Measurements from ENCODE around the gene EMSY. TPM values are rescaled to one million over a fixed set of nuclear protein-coding genes. Genes with fewer than 3 reads are reported as not detected.

Gene EMSY
- polyA plus RNA-seq, 1 of the 3 experiments (the other 2 are of a cell fraction), result 11.1 TPM

DNA sequence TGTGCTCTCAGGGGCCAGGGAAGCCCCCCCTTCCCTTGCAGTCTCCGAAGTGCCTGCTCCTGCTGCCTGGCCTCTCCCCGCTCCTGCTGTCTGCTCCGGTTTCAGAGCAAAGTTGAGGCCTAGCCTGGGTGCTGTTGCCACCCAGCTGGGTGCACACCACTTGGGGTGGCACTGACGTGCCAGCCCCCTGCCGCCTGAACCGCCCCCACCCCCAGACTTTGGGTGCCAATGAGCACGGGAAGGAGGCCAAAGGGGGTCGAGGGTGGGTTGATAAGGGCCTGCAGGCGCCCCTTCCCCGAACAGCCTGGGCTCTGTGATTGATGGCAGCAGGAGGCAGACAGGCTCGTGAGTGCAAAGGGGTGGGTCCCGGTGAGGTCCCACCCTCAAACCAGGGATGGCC, 48.2 kb downstream of the EMSY start:
- Histone ChIP-seq H2AFZ (ENCODE audit: low read depth) (no peak overlapping the region), H3F3A (replicated peaks; ENCODE audit: insufficient read depth) (no peaks in the 10 kb centered on the region), H4K20me1 (ENCODE audit: insufficient read depth) (no peaks in the 10 kb centered on the region), H3K27ac (ENCODE audit: low read depth in 2 of 2, low read length in 1 of 2) (no peak overlapping the region), H3K36me3 (replicated peaks in 1 of 2; ENCODE audit: control insufficient read depth in 1 of 2, insufficient read depth in 2 of 2, low read length in 1 of 2) (peaks cover 23% of the 10 kb centered on the region in 2 experiments), H3K9ac (no peak overlapping the region), H3K4me1 (ENCODE audit: control insufficient read depth in 1 of 2, insufficient read depth in 2 of 2, low read depth in 1 of 2, low read length in 1 of 2) (no peaks in the 10 kb centered on the region), H3K27me3 (ENCODE audit: insufficient read depth) (no peaks in the 10 kb centered on the region), H3K9me3 (no peaks in the 10 kb centered on the region), H3K79me2 (ENCODE audit: insufficient read depth) (no peaks in the 10 kb centered on the region), H3K9me2 (no peaks in the 10 kb centered on the region), H3K4me2 (no peak overlapping the region), H3K4me3 (ENCODE audit: low read depth in 2 of 2, low read length in 1 of 2) (no peak overlapping the region)
- TF ChIP-seq SMC3 (IDR thresholded peaks at IDR 0.05; ENCODE audit: low read depth, low read length) (no peak), EZH2phosphoT487 (IDR thresholded peaks at IDR 0.05; ENCODE audit: borderline replicate concordance, low read depth) (no peak), FOXM1 (IDR thresholded peaks at IDR 0.05; ENCODE audit: low read depth) (no peak), TEAD4 (IDR thresholded peaks at IDR 0.05; ENCODE audit: borderline replicate concordance, insufficient read depth) (no peak), GABPA (IDR thresholded peaks at IDR 0.05; ENCODE audit: low read depth) (no peak), YY1 (IDR thresholded peaks at IDR 0.05; ENCODE audit: low read depth) (no peak), ELF1 (IDR thresholded peaks at IDR 0.05) (no peak), NRF1 (IDR thresholded peaks at IDR 0.05; ENCODE audit: low read depth, low read length) (no peak), RXRA (IDR thresholded peaks at IDR 0.05; ENCODE audit: borderline replicate concordance, low read depth) (no peak), RCOR1 (IDR thresholded peaks at IDR 0.05; ENCODE audit: low read length) (no peak), MEF2A (IDR thresholded peaks at IDR 0.05; ENCODE audit: borderline replicate concordance, low read depth) (no peak)
- TF ChIP-seq, protein P1, sequence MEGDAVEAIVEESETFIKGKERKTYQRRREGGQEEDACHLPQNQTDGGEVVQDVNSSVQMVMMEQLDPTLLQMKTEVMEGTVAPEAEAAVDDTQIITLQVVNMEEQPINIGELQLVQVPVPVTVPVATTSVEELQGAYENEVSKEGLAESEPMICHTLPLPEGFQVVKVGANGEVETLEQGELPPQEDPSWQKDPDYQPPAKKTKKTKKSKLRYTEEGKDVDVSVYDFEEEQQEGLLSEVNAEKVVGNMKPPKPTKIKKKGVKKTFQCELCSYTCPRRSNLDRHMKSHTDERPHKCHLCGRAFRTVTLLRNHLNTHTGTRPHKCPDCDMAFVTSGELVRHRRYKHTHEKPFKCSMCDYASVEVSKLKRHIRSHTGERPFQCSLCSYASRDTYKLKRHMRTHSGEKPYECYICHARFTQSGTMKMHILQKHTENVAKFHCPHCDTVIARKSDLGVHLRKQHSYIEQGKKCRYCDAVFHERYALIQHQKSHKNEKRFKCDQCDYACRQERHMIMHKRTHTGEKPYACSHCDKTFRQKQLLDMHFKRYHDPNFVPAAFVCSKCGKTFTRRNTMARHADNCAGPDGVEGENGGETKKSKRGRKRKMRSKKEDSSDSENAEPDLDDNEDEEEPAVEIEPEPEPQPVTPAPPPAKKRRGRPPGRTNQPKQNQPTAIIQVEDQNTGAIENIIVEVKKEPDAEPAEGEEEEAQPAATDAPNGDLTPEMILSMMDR (IDR thresholded peaks at IDR 0.05), result no peak
- TF ChIP-seq, protein P2, sequence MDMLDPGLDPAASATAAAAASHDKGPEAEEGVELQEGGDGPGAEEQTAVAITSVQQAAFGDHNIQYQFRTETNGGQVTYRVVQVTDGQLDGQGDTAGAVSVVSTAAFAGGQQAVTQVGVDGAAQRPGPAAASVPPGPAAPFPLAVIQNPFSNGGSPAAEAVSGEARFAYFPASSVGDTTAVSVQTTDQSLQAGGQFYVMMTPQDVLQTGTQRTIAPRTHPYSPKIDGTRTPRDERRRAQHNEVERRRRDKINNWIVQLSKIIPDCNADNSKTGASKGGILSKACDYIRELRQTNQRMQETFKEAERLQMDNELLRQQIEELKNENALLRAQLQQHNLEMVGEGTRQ (IDR thresholded peaks at IDR 0.05; ENCODE audit: borderline replicate concordance, low read depth, low read length), result no peak
- TF ChIP-seq, protein P3, sequence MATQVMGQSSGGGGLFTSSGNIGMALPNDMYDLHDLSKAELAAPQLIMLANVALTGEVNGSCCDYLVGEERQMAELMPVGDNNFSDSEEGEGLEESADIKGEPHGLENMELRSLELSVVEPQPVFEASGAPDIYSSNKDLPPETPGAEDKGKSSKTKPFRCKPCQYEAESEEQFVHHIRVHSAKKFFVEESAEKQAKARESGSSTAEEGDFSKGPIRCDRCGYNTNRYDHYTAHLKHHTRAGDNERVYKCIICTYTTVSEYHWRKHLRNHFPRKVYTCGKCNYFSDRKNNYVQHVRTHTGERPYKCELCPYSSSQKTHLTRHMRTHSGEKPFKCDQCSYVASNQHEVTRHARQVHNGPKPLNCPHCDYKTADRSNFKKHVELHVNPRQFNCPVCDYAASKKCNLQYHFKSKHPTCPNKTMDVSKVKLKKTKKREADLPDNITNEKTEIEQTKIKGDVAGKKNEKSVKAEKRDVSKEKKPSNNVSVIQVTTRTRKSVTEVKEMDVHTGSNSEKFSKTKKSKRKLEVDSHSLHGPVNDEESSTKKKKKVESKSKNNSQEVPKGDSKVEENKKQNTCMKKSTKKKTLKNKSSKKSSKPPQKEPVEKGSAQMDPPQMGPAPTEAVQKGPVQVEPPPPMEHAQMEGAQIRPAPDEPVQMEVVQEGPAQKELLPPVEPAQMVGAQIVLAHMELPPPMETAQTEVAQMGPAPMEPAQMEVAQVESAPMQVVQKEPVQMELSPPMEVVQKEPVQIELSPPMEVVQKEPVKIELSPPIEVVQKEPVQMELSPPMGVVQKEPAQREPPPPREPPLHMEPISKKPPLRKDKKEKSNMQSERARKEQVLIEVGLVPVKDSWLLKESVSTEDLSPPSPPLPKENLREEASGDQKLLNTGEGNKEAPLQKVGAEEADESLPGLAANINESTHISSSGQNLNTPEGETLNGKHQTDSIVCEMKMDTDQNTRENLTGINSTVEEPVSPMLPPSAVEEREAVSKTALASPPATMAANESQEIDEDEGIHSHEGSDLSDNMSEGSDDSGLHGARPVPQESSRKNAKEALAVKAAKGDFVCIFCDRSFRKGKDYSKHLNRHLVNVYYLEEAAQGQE (IDR thresholded peaks at IDR 0.05; ENCODE audit: low read depth, low read length), result no peak
- TF ChIP-seq, protein P4, sequence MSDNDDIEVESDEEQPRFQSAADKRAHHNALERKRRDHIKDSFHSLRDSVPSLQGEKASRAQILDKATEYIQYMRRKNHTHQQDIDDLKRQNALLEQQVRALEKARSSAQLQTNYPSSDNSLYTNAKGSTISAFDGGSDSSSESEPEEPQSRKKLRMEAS (IDR thresholded peaks at IDR 0.05; ENCODE audit: low read depth), result no peak
- TF ChIP-seq, protein P5, sequence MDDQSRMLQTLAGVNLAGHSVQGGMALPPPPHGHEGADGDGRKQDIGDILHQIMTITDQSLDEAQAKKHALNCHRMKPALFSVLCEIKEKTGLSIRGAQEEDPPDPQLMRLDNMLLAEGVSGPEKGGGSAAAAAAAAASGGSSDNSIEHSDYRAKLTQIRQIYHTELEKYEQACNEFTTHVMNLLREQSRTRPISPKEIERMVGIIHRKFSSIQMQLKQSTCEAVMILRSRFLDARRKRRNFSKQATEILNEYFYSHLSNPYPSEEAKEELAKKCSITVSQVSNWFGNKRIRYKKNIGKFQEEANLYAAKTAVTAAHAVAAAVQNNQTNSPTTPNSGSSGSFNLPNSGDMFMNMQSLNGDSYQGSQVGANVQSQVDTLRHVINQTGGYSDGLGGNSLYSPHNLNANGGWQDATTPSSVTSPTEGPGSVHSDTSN (IDR thresholded peaks at IDR 0.05), result no peak
- ChIA-PET POLR2A (no interaction called here), CTCF (interaction anchor here (0.7 to 1.4 kb wide), 3 partner anchors 13 to 17 kb away, joined by 3 to 4 read pairs (median 3); no protein-coding TSS in a partner anchor)
- DNase-seq, result no peak
- 57% methylated on average over 3 of the region's 12 CpGs for WGBS (ENCODE audit: low lambda C conversion rate)

Measured in SK-N-SH (cell line).